NCI-H524 treated with DMSO at 0.1 percent for 48 hours (cell line): Measurements from ENCODE around the gene SPATA24.
"Not testable (repeated sequence)": the region's sequence is repeated elsewhere in the genome, so short reads cannot be mapped to it uniquely, and the experiment has no call there.

Experiments
- DNase-seq: peaks from one replicate; lab custom pipeline; 2025; lab: John Stamatoyannopoulos, UW

The SPATA24 gene

GRCh38 chr5:139403787-139404483 is at the start of gene SPATA24:
TSS of gene SPATA24 (minus strand) at chr5:139404089. CDS start at chr5:139404060, 29 bp downstream.
- peak; percentile 89 for DNase-seq

GRCh38 chr5:139451878-139452660 is 48.2 kb upstream of the SPATA24 start:
- no peak for DNase-seq

DNA sequence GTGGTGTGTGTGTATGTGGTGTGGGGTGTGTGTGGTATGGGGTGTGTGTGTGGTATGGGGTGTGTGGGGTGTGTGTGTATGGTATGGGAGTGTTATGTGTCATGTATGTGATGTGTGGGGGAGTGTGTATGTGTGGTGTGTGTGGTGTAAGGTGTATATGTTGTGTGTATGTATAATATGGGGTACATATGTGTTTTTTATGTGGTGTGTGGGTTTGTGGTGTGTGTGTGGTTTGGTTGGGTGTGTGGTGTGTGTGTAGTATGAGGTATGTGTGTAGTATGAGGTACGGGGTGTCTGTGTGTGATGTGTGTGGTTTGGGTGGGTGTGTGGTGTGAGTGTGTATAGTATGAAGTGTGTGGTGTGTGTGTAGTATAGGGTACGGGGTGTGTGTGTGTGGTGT is 47.3 kb upstream of the SPATA24 start:
- no peak for DNase-seq

GRCh38 chr5:139446956-139447779 is 43.3 kb upstream of the SPATA24 start:
- no peak for DNase-seq

DNA sequence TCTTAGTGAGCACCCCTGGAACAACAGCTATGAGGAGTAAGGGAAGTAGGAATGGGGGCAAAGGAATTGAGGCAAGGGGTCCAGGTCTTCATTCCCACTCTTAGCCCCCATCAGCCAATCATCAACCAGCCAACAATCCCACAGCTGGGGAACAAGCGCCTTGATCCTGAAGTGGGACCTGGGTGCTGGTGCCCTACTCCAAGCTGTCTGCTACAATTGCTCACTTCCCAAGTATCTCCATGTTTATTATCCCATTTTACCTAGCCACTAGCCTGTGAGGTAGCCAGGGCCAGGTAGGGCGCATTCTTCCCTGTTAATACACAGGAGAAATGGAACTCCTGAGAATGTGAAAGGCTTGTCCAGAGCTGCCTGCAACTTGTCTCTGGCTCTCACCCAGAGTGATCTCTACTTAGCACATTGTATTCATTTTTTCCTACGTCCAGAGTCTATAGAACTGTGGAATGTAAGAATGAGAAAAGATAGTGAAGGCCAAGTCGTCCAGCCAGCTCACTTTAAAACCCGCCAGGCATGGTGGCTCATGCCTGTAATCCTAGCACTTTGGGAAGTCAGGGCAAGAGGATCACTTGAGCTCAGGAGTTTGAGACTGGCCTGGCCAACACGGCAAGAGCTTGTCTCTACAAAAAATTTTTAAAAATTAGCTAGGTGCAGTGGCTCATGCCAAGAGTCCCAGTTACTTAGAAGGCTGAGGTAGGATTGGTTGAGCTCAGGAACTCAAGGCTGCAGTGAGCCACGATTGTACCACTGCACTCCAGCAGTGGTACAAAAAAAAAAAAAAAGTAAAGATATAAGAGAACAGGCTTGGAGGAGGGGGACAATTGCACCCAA is 41.7 kb upstream of the SPATA24 start:
- no peak for DNase-seq

DNA sequence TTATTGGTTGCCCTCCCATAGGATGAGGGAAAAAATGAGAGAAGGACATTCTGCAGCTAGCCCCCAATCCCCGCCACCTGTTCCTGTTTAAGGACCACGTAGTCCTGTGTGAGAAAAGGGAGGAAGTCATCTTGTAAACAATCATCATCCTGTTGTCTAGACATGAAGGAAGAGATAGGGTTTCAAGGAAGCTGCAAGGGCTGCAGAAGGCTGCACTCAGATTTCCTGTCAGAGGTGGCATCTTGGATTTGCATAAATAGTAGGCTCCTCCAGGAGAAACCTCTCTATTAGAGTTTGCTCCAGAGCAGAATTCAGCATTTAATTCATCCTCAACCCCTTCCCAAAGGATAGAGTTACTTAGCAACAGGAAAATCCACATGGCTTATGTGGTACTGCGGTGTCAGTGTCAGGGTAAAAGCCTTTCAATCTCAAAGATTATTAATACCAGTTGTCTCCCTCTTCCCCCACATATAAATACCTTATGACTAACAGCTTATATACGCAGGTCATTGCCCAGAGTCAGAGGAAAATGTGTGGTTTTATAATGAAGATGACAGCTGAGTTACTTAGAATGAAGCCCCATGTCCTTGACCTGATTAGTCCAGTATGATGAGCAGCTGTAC is 40.1 kb upstream of the SPATA24 start:
- DNase-seq, result peak; percentile 32

DNA sequence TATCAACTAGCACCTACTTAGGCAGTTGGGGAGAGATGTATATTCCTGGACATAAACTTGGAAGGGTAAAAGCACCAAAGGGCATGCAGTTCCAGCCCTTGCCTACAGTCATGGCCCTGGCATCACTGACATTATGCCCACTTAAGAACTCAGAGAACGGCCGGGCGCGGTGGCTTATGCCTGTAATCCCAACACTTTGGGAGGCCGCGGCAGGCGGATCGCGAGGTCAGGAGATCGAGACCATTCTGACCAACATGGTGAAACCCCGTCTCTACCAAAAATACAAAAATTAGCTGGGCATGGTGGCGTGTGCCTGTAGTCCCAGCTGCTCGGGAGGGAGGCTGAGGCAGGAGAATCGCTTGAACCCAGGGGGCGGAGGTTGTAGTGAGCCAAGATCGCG is 36.5 kb upstream of the SPATA24 start:
- DNase-seq, result not testable (repeated sequence)

- peak; percentile 87 for DNase-seq
Measured at GRCh38 chr5:139439013-139439903, 35.4 kb upstream of the SPATA24 start, which contains the start of gene DNAJC18. TSS of gene DNAJC18 (minus strand) at chr5:139439525. CDS start at chr5:139439445, 80 bp downstream.

GRCh38 chr5:139438707-139439012 is 34.8 kb upstream of the SPATA24 start:
- no peak for DNase-seq

GRCh38 chr5:139435676-139436075 is 31.8 kb upstream of the SPATA24 start:
- DNase-seq, result no peak

DNA sequence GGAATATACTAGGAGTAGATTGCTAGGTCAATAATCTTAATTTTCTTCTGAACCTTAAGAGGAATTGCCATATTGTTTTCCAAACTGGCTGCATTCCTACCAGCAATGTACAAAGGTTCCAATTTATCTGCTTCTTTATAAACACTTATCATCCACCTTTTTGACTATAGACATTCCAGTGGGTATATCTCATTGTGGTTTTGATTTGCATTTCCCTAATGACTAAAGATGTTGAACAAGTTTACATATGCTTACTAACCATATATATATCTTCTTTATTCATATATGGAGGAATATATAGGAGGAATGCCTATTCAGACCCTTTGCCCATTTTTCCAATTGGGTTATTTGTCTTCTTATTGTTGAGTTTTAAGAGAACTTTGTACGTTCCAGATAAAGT is 27.8 kb upstream of the SPATA24 start:
- no peak for DNase-seq

DNA sequence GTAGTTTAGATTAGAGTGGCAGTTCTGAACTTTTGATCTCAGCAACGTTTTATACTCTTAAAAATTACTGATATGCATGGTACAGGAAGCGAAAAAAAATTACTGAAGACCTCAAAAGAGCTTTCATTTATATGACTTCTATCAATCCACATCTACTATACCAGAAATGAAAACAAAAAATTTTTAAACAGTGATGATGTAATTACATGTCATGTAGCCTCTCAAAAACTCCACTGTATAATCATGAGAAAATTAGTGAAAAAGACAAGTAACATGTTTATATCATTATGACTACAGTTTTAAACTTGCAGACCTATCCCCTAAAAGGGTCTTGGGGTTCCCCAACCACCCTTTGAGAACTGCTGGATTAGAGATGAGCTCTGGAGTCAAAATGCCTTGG is 26.1 kb upstream of the SPATA24 start:
- DNase-seq, result no peak

DNA sequence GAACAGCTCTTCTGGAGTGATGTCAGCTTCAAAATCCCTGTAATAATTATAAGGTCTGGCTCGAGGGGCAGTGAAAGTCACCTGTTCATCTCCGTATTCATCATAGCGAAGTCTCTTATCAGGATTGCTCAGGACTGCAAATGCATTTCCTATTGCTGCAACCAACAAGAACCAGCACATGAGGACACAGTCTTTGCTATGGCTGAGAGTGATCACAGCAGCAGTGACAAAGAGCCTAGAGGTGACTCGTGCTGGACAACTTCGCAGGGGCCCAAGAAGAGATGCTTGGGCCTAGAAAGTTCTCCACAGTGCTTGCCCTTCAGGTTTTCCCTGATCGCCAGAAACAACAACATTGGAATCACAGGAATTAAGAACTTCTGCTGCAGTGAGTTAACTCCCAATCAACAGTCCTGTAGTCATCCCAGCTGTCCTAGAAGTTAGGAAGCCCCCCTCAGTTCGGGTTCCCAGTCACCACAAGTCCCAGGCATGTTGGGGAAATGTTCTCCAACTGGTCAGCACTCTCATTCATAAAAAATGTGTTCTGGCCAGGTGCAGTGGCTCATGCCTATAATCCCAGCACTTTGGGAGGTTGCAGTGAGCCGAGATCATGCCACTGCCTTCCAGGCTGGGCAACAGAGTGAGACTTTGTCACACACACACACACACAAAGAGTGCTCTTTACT is 22.5 kb upstream of the SPATA24 start:
- DNase-seq, result no peak

- DNase-seq, result no peak
Measured at GRCh38 chr5:139425497-139425896, 21.6 kb upstream of the SPATA24 start.

GRCh38 chr5:139422307-139422893 is 18.5 kb upstream of the SPATA24 start:
- peak; percentile 7 for DNase-seq

- no peak for DNase-seq
Measured at GRCh38 chr5:139419226-139420192, 15.6 kb upstream of the SPATA24 start.

DNA sequence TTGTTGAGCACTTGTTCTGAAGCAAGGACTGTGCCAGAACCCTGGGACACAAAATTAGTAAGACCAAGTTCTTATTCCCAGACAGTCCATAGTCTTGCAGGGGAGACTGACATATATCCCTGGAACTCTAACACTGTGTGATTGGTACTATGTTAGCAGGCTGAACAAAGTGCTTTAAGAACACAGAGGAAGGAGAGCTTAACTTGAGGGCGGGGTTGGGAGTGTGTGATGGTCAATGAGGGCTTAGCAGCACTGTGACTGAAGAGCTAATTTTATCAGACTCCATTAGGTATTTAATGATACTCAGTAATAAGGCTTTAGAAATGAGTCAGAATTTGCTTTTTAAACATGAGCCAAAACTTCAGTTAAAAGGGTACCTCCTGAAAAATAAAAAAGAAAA is 14.9 kb upstream of the SPATA24 start:
- no peak for DNase-seq

GRCh38 chr5:139417214-139417613 is 13.3 kb upstream of the SPATA24 start:
- no peak for DNase-seq
